CD4-positive, alpha-beta T cell treated with Interleukin-21 for 1 hour (primary cell): ENCODE data around the gene ZSCAN18.
"Not testable (repeated sequence)": the region's sequence is repeated elsewhere in the genome, so short reads cannot be mapped to it uniquely, and the experiment has no call there.

ENCODE experiments used
- DNase-seq: peaks from one replicate; pipeline ENCODE4 v3.0.0-alpha.2; 2020

ZSCAN18 gene

DNA sequence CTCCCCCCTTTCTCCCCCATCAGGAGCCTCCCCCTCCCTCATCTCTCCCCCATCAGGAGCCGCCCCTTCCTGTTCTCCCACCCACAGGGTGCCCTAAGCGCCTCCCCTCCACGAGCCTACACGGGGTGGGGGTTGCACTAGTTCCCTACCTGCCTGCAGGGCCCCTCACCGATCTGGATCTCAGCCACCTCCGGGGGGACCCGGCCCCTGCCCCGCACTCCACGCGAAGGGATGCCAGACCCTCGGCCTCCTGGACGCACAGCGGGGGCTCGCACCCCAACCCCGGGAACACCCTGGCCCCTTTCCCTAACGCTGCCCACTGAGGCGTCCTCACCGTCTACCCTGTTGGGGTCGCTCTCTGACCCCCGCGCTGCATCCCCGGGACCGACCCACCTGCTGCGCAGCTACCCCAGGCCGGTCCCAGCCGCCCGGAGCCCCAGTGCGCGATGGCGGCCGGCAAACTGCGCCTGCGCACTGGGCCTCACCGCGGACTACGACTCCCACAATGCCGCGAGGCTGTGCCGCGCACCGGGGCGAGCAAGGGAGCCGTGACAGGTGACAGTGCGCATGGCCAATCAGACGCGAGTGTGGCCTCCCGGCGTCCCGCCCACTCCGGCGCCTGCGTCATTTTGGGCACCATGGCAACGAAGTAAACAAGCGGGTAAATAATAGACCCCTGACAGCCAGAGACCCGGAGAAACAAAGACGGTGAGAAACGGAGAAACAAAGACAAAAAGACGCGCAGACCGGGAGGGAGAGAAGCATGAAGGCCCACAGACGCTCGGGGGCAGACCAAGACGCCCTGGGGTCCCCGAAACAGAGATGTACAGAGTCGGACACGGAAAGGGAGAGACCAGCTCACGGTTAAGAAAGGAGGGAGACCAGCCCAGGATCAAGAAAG is at the start of gene ZSCAN18:
Gene ZSCAN18 (minus strand): TSS at position 451 of the 901 bp plus-strand sequence. CDS start 7,964 bp downstream, outside the sequence.
- DNase-seq = peak; percentile 98

DNA sequence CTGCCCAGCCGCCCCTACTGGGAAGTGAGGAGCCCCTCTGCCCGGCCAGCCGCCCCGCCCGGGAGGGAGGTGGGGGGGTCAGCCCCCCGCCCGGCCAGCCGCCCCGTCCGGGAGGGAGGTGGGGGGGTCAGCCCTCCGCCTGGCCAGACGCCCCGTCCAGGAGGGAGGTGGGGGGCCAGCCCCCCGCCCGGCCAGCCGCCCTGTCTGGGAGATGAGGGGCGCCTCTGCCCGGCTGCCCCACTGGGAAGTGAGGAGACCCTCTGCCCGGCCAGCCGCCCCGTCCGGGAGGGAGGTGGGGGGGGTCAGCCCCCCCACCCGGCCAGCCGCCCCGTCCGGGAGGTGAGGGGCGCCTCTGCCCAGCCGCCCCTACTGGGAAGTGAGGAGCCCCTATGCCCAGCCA is 49.4 kb upstream of the ZSCAN18 start:
- not testable (repeated sequence) for DNase-seq

DNA sequence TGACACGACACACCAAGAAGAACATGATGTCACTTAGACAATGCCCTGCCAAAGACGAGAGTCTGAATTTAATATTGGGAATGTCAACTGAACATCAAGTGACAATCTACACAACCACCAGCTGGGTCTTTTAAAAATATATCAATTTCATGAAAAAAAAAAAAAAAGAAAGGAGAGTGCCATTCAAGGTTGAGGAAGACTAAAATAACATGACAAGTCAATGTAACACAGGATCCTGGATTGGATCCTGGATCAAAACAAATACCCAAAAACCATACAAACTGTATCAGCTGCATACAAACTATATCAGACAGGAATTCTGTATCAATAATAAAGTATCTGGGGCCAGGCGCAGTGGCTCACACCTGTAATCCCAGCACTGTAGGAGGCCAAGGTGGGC is 47.8 kb upstream of the ZSCAN18 start:
- no peak for DNase-seq

GRCh38 chr19:58134244-58134643 is 36.2 kb upstream of the ZSCAN18 start:
- DNase-seq = no peak

GRCh38 chr19:58129284-58129683 is 31.3 kb upstream of the ZSCAN18 start:
- DNase-seq = no peak

DNA sequence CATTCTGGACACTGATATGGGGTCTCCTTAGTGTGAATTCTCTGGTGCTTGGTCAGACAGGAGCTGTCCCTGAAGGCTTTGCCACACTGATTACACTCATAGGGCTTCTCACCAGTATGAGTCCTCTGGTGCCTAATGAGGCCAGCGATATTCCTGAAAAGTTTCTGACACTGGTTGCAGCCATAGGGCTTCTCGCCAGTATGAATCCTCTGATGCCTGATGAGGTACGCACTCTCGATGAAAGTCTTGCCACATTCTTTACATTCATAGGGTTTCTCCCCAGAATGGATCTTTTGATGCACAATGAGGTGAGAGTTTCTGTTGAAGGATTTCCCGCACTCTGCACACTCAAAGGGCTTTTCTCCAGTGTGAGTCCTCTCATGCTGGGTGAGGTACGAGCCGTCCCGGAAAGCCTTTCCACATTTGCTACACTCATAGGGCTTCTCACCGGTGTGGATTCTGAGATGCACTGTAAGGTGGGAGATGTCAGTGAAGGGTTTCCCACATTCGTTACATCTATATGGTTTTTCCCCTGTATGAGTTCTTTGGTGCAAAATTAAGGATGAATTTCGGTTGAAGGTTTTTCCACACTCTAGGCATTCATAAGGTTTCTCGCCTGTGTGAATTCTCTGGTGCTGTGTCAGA is 30.1 kb upstream of the ZSCAN18 start:
- no peak for DNase-seq

DNA sequence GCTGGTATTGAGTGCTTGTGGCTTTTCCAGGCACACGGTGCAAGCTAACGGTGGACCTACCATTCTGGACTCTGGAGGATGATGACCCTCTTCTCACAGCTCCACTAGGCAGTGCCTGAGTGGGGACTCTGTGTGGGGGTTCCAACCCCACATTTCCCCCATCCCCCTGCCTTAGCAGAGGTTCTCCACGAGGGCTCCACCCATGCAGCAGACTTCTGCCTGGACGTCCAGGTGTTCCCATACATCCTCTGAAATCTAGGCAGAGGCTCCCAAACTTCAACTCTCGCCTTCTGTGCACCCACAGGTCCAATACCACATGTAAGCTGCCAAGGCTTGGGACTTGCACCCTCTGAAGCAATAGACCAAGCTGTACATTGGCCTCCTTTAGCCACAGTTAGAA is 25.3 kb upstream of the ZSCAN18 start:
- no peak for DNase-seq

DNA sequence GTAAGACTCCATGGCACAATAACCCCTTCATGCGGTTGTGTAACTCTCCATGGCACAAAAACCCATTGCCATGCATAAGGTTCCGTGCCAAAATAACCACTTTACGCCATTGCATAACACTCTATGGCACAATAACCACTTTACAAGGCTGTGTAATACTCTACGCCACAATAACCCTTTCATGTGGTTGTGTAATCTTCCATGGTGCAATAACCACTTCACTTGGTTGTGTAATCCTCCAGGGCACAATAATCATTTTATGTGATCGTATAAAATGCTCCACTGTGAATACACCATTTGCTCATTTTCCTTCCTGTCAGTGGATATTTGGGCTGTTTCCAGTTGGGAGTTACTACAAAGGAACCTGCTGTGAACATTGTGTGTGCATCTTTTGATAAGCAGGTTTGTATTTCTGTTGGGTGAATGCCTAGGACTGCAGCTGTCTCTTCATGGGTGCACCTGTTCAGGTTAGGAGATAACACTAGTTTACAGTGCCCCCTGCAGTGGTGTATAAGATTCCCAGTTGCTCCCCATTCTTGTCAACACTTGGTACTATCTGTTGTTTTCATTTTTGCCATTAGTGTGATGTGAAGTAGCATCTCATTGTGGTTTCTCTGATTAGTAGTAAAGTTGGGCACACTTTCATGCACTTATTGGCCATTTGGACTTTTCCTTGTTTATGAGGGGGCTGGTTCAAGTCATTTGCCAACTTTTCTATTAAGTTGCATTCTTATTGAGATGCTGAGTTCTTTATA is 21.1 kb upstream of the ZSCAN18 start:
- no peak for DNase-seq

- no peak for DNase-seq
These were observed 20.0 kb upstream of the ZSCAN18 start for GRCh38 chr19:58117841-58118575.

- DNase-seq = no peak
These were observed 10.5 kb upstream of the ZSCAN18 start for GRCh38 chr19:58108546-58108817.

- DNase-seq = no peak
These were observed 9.9 kb upstream of the ZSCAN18 start for GRCh38 chr19:58107778-58108545.

- DNase-seq = no peak
These were observed 609 bp upstream of the ZSCAN18 start for GRCh38 chr19:58098682-58098998.

GRCh38 chr19:58097349-58097748 is 682 bp downstream of the ZSCAN18 start:
- DNase-seq = no peak

DNA sequence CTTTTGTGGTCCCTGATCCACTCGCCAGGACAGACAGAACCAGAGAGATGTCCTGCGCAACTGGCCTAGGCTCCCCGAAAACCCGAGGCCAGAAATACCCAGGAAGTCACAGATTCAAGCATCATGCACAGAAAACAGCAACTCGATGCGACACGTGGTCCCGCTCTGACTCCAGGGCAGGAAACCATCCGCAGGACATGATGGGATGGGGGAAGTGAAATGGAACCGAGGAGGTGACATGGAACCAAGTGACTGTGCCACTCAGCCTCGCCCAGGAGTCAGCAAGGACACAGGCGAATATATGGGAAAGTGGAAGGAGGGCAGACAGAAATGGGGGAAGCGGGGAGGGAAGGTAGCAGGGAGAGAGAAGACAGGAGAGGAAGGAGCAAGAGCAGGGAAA is 1.1 kb downstream of the ZSCAN18 start:
- DNase-seq = no peak

- DNase-seq = no peak
These were observed 2.7 kb downstream of the ZSCAN18 start for GRCh38 chr19:58095328-58095727.

- no peak for DNase-seq
These were observed 5.0 kb downstream of the ZSCAN18 start for GRCh38 chr19:58093071-58093470.

- no peak for DNase-seq
These were observed 6.6 kb downstream of the ZSCAN18 start for GRCh38 chr19:58091251-58091995.

DNA sequence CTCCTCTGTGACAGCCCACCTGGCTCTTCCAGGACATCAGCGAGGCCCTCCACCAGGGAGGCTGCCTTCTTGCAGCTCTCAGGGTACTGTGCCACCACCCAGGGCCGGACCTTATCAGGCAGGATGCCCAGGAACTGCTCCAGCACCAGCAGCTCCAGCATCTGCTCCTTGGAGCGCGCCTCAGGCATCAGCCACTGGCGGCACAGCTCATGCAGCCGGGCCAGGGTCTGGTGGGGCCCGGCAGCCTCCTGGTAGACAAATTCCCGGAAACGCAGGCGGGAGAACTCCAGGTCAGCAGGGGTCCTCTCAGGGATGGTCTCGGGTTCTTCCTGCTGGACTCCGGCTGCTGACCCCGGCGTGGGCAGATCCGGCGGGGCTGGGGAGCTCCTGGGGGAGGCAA is 8.2 kb downstream of the ZSCAN18 start:
- no peak for DNase-seq

DNA sequence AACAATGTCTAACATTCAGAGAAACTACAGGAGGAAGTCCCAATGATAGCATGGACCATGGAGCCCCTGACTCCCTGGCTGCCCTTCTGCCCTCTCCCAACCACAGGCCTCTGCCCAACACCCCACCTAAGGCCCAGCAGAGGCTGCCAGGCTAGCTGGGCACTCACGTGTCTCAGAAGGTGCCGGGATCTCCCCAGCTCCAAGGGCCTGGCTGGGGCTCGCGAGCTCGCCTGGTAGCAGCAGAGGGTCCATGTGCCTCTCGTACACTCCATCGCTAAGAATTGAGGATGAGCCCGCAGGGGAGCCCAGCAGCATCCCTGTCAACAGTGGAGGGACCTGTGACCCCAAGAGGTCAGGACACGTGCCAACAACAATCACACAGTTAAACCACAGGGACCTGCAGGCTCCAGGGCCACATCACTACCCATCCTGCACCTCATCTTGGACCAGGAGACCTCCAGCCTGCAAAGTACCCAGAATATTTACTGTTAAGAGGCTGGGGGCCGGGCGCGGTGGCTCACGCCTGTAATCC is 9.4 kb downstream of the ZSCAN18 start:
- DNase-seq = no peak

DNA sequence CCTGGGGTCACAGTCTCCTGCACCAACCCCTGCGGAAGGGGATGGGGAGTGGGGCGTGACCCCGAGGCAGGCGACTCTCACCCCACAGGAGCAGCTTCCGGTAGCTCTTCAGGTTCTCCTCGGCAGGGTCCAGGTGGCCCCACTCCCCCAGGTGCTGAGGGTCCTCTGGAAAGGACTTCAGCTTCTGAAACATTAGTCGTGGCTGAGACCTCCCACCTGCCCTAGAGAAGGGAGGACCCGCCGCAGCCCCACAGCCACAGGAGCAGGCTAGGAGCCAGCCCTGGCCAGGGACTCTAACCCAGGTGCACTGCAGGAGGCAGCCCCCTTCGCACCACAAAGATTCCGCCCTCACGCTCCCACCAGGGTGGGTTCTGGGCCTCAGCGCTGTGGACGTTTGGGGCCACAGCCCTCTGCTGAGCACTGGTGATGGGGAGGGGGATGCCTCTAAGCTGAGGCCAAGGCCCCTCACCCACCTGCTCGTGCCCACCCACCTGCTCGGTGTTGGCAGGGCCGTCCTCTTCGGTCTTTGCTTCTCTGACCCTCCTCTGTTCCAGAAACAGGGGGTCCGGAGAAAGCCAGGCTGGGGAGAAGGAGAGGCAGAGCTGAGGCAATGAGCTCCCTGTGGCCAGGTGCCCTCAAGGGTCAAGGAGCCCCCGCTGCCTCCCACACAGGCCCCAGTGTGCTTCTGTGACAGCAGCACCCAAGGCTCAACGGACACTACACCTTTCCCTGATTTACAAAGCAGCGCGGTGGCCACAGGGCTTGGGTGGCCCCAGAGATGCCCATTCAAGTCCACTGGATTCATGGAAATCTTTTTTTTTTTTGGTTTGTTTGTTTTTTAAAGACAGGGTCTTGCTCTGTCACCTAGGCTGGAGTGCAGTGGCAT is 11.0 kb downstream of the ZSCAN18 start:
- no peak for DNase-seq
